Caki2 (cell line): ENCODE measurements around the gene B4GALT5. TPM values are rescaled to one million over a fixed set of nuclear protein-coding genes. Genes with fewer than 3 reads are reported as not detected.

Source experiments
- DNase-seq: peaks from one replicate; pipeline ENCODE4 v3.0.0-alpha.2; 2015; ENCODE audit warnings: low read depth
- in situ Hi-C: cut with HindIII; loops from 2 replicates; pipeline ENCODE4 v1.10.0; 2016; ENCODE audit warnings: low sequenced_read_pairs, low pct_unique_long_range_greater_than_20kb, mixed read lengths
- total RNA-seq: library from RNA; depleted of rRNA; stranded (reverse); fragments of >200 nt; shearing (Covaris generic); gene quantifications from 2 replicates; pipeline ENCODE4 v1.2.3, GENCODE V29; 2014; ENCODE audit warnings: low replicate concordance; rRNA removed

Gene B4GALT5
- total RNA-seq, 1 experiment from 2014 or later = 66.4 TPM

DNA sequence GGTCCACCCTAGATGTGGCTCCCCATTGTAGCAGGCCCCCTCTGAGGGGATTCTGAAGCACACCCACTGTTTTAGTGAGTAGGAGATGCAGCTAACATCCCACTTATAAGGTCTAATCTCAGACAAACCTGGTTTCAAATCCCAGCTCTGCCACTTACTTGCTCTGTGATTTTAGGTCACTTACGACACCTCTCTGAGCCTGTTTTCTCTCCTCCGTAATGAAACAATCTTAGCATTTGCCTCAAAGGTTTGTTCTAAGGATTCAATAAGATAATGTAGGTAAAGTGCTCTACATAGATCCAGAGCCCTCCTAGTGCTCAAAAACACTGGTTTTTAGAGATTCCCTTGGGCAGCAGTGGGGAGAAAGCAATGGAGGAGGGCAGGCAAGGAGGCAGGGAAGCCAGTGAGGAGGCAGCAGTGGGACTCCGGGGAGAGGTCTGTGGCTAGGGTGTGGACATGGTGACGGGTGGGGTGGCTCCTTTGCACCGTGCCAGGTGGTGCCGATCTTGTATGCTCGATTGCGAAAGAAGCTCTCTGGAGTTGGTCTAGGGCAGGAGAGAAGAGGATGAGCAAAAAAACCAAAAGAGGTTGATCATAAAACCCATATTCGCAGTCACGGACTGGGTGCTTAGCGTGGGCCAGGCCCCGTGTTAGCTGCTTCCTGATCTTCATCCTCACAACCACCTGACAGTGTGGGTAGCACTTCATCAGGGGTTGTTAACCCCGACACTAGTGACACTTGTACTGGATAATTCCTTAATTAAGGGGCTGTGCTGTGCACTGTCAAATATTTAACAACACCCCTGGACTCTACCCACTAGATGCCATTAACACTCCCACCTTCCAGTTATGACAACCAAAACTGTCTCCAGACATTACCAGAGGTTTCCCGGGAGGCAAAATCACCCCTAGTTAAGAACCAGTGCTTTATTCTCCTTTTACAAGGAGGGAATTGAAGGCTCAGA is 129.0 kb downstream of the B4GALT5 start:
- DNase-seq = no peak
- in situ Hi-C loops = no loop called here

GRCh38 chr20:49583669-49584417 is 129.8 kb downstream of the B4GALT5 start:
- DNase-seq = peak; percentile 68
- in situ Hi-C loops = no loop called here

DNA sequence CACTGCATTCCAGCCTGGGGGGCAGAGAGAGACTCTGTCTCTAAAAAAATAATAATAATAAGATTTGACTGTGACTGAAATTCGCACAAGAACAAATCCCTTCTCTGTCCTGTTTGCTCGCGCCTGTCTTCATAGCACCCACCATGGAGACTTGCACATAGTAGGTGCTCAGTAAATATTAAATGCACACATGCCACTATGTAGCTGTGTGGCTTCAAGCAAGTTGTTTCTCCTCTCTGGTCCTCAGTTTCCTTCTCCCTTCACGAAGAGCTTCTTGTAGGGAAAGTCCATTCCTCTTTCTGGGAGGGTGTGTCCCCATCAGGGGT is 130.4 kb downstream of the B4GALT5 start:
- in situ Hi-C loops = no loop called here
- DNase-seq = no peak

Other genes with a start within 250 kb of the B4GALT5 start
- not detected in 2 replicates for gene KCNB1, start 231.2 kb downstream of the B4GALT5 start, total RNA-seq
- gene PTGIS, start 145.7 kb downstream of the B4GALT5 start, total RNA-seq = not detected in 2 replicates
- gene SLC9A8, start 99.0 kb upstream of the B4GALT5 start, total RNA-seq = 7.4 and 7.6 TPM in 2 replicates
- gene SPATA2, start 201.7 kb upstream of the B4GALT5 start, total RNA-seq = 2.8 and 4.2 TPM in 2 replicates
- gene RNF114, start 222.5 kb upstream of the B4GALT5 start, total RNA-seq = 86.0 and 160 TPM in 2 replicates